PC-3 (cell line): ENCODE results near the gene PLXNA1. TPM values are rescaled to one million over a fixed set of nuclear protein-coding genes. Genes with fewer than 3 reads are reported as not detected.
A peak's percentile ranks its signal among the peaks of the same experiment; 100 is the strongest.

ENCODE experiments used
- ATAC-seq: fragments of 200-7000 bp; cut with Tn5 transposase; 2 replicates; pipeline ENCODE4 v1.9.1; 2020; ENCODE audit warnings: mild to moderate bottlenecking, moderate library complexity
- BruUV-seq: library from RNA; stranded (reverse); fragments of 400-500 nt; replicated peaks from 2 replicates; lab custom pipeline; 2021; lab: Mats Ljungman, UMichigan
- CTCF ChIA-PET: fragments of 300-600 bp; sonication (Branson Sonifier 250); formaldehyde crosslinking; loops from one replicate; lab custom pipeline; 2022; ENCODE audit warnings: antibody characterized with exemption; lab: Charles Lee
- POLR2A ChIA-PET: fragments of 300-600 bp; sonication (Branson Sonifier 250); formaldehyde crosslinking; loops from one replicate; lab custom pipeline; 2022; ENCODE audit warnings: antibody characterized with exemption; ENCODE audit not compliant: unreplicated experiment; lab: Charles Lee
- DNase-seq: peaks from one replicate; pipeline ENCODE4 v3.0.0-alpha.2; 2015
- H2AFZ ChIP-seq: fragments of 300-600 bp; sonication (generic); 2 replicates; pipeline ENCODE4 v1.6.0; 2016; ENCODE audit warnings: antibody characterized with exemption, low read length
- H3F3A ChIP-seq: fragments of 300-600 bp; sonication (generic); one replicate; pipeline ENCODE4 v1.6.0; 2017; ENCODE audit warnings: antibody characterized with exemption, low read length, control low read depth, mild to moderate bottlenecking; ENCODE audit not compliant: unreplicated experiment
- H3K27ac ChIP-seq: fragments of 300-600 bp; sonication (generic); 2 replicates; pipeline ENCODE4 v1.5.1; 2016; ENCODE audit warnings: mild to moderate bottlenecking, low read length
- H3K27me3 ChIP-seq: fragments of 300-600 bp; sonication (generic); 2 replicates; pipeline ENCODE4 v1.6.1; 2016; ENCODE audit warnings: low read length, mixed read lengths
- H3K36me3 ChIP-seq: fragments of 300-600 bp; sonication (generic); 2 replicates; pipeline ENCODE4 v1.6.1; 2016; ENCODE audit warnings: low read depth, mixed run types, low read length, mixed read lengths
- H3K4me1 ChIP-seq: fragments of 300-600 bp; sonication (generic); 2 replicates; pipeline ENCODE4 v1.5.1; 2016; ENCODE audit warnings: low read length; ENCODE audit not compliant: insufficient read depth
- H3K4me2 ChIP-seq: fragments of 300-600 bp; sonication (generic); 2 replicates; pipeline ENCODE4 v1.6.0; 2016; ENCODE audit warnings: low read length
- H3K4me3 ChIP-seq: fragments of 300-600 bp; sonication (generic); 2 replicates; pipeline ENCODE4 v1.5.1; 2016; ENCODE audit warnings: mild to moderate bottlenecking, low read length, mixed read lengths
- H3K79me2 ChIP-seq: fragments of 300-600 bp; sonication (generic); 2 replicates; pipeline ENCODE4 v1.6.1; 2017; ENCODE audit warnings: low read length, mixed read lengths
- H3K9ac ChIP-seq: fragments of 300-600 bp; sonication (generic); 2 replicates; pipeline ENCODE4 v1.6.0; 2016; ENCODE audit warnings: mild to moderate bottlenecking, low read length
- H3K9me2 ChIP-seq: fragments of 300-600 bp; sonication (generic); replicated peaks from 2 replicates; pipeline ENCODE4 v1.6.1; 2016; ENCODE audit warnings: mixed run types, low read length, mixed read lengths
- H3K9me3 ChIP-seq: fragments of 300-600 bp; sonication (generic); 2 replicates; pipeline ENCODE4 v1.6.1; 2016; ENCODE audit warnings: low read length, mixed read lengths
- H4K20me1 ChIP-seq: fragments of 300-600 bp; sonication (generic); 2 replicates; pipeline ENCODE4 v1.6.1; 2016; ENCODE audit warnings: low read length, mixed read lengths
- EZH2 ChIP-seq: fragments of 300-600 bp; sonication (generic); IDR thresholded peaks from one replicate; pipeline ENCODE4 v1.6.1; 2017; ENCODE audit warnings: antibody characterized with exemption, mild to moderate bottlenecking, low read length; ENCODE audit not compliant: unreplicated experiment
- EZH2phosphoT487 ChIP-seq: fragments of 300-600 bp; sonication (generic); IDR thresholded peaks from 2 replicates; pipeline ENCODE4 v1.6.1; 2018; ENCODE audit warnings: mild to moderate bottlenecking, antibody characterized with exemption, low read length, borderline replicate concordance
- intact Hi-C: fragments of 100-400 bp; cut with micrococcal nuclease; formaldehyde crosslinking; loops from 2 replicates; pipeline ENCODE4 v1.9.0; 2023
- total RNA-seq: library from RNA; depleted of rRNA; stranded (reverse); fragments of >200 nt; gene quantifications from 2 replicates; pipeline ENCODE4 v1.2.3, GENCODE V29; 2014
- TF ChIP-seq, protein P1 (sequence below): fragments of 300-600 bp; sonication (generic); conservative IDR thresholded peaks from 2 replicates; pipeline ENCODE4 v1.5.1; 2017; ENCODE audit warnings: antibody characterized with exemption, low read depth, mild to moderate bottlenecking, low read length

The PLXNA1 gene
- total RNA-seq, 1 experiment from 2014 or later, result 30.0 TPM

DNA sequence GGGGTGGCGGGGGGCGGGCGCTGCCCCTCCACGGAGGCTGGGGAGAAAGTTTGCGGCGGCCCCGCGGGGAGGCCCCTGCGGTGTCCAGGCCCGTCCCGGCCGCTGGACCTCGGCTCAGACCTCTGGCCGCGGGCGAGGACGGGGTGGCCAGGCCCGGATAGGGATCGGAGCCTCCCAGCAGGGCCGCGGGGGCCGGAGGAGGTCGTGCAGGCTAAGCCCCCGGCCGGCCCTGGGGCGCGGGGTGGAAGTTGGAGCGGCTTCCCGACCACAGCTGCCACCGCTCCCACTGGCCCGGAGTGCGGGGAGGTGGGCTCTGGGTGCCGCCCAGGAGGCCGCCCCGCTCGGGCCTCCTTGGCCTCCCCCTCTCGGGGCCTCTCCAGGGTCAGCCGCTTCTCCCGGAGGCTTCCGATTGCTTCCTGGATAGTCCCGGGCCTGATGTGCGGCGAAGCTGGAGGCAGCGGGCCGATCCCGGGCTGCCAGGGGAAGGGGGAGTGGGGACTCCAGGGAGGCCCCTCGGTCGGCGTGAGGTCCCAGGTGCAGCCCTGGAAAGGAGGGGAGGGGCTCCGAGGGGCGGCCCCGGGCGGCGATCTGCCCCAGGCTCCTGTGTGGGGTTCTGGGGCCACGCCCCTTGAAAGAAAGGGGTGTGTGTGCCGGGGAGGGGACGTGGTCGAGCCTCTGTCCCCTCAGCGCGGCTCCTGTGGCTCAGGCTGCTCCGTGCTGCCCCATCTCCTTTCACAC, 907 bp downstream of the PLXNA1 start:
- Histone ChIP-seq H3K4me3 (peak overlapping the region; percentile 83), H3K4me2 (peak overlapping the region; percentile 89), H3K4me1 (peaks cover 7% of the 10 kb centered on the region), H3K9me3 (no peaks in the 10 kb centered on the region), H3K9me2 (no peaks in the 10 kb centered on the region), H3K27ac (no peak overlapping the region), H3K27me3 (no peaks in the 10 kb centered on the region), H3F3A (no peaks in the 10 kb centered on the region), H3K36me3 (no peaks in the 10 kb centered on the region), H2AFZ (no peak overlapping the region), H4K20me1 (peaks cover 14% of the 10 kb centered on the region; the same call in 1 of the 2 replicates), H3K79me2 (peaks cover 47% of the 10 kb centered on the region), H3K9ac (peak overlapping the region; percentile 78)
- ChIA-PET CTCF (no interaction called here), POLR2A (no interaction called here)
- no peak for DNase-seq
- TF ChIP-seq, protein P1, sequence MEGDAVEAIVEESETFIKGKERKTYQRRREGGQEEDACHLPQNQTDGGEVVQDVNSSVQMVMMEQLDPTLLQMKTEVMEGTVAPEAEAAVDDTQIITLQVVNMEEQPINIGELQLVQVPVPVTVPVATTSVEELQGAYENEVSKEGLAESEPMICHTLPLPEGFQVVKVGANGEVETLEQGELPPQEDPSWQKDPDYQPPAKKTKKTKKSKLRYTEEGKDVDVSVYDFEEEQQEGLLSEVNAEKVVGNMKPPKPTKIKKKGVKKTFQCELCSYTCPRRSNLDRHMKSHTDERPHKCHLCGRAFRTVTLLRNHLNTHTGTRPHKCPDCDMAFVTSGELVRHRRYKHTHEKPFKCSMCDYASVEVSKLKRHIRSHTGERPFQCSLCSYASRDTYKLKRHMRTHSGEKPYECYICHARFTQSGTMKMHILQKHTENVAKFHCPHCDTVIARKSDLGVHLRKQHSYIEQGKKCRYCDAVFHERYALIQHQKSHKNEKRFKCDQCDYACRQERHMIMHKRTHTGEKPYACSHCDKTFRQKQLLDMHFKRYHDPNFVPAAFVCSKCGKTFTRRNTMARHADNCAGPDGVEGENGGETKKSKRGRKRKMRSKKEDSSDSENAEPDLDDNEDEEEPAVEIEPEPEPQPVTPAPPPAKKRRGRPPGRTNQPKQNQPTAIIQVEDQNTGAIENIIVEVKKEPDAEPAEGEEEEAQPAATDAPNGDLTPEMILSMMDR, result no peak
- no peak for TF ChIP-seq EZH2
- no peak for TF ChIP-seq EZH2phosphoT487
- intact Hi-C loops, result loop anchor here (2.0 to 5.0 kb wide), 3 partner anchors 147 to 307 kb away; no protein-coding TSS in a partner anchor
- ATAC-seq, result peak; percentile 2
- no TSS peak for BruUV-seq

DNA sequence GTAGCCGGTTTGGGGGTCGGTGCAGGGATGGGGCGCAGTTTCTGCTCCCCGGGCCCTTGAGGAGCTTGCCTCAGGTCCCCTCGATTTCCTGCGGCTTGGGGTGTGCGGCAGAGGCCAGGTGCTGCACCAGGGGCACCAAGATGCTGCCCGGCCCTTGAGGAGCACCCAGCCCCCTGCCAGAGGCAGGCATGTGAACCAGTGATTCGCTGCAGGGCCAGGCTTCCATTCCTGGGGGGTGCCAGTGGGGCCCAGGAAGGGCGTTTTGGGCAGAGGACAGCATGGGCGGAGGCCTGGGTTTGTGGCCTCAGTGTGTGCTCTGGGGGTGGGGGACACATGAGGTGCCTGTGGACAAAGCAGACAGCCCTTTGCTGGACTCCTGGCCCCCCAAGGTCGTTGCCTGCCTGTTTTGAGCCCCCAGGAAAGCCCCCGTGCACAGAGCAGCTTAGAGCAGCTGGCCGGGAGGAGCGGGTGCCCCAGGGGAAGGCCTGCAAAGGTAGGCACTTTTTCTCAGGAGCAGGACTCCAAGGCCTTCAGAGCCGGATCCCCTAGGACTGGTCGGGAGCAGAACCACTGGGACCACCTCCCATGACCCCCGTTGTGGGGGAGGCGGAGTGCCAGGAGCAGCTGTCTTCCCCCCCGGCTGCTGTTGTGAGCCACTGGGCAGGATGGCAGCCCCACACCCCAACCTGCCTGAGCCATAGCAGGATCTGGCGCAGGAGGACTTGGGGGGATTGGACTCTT, 1.6 kb downstream of the PLXNA1 start:
- no peaks in the 10 kb centered on the region for H3K36me3 ChIP-seq
- no peak overlapping the region for H2AFZ ChIP-seq
- H4K20me1 ChIP-seq, result peaks cover 14% of the 10 kb centered on the region; the same call in 1 of the 2 replicates
- CTCF ChIA-PET, result no interaction called here
- POLR2A ChIA-PET, result no interaction called here
- TSS peak; percentile 21 for BruUV-seq
- peak overlapping the region; percentile 78; the same call in 1 of the 2 replicates for H3K9ac ChIP-seq
- H3K9me3 ChIP-seq, result no peaks in the 10 kb centered on the region
- ATAC-seq (no peak), DNase-seq (no peak)
- no peaks in the 10 kb centered on the region for H3K27me3 ChIP-seq
- H3F3A ChIP-seq, result no peaks in the 10 kb centered on the region
- peak overlapping the region; percentile 89 for H3K4me2 ChIP-seq
- no peak overlapping the region for H3K27ac ChIP-seq
- H3K79me2 ChIP-seq, result peaks cover 47% of the 10 kb centered on the region
- H3K9me2 ChIP-seq, result no peaks in the 10 kb centered on the region
- peaks cover 7% of the 10 kb centered on the region for H3K4me1 ChIP-seq
- intact Hi-C loops, result loop anchor here (5.0 kb wide), 2 partner anchors 147 to 307 kb away; no protein-coding TSS in a partner anchor
- H3K4me3 ChIP-seq, result peak overlapping the region; percentile 83
- TF ChIP-seq, protein P1, result no peak
- no peak for TF ChIP-seq EZH2phosphoT487
- no peak for TF ChIP-seq EZH2
